Esophagus mucosa (tissue), 1 donor: ENCODE results near the gene KLHL7. TPM values are rescaled to one million over a fixed set of nuclear protein-coding genes. Genes with fewer than 3 reads are reported as not detected.
"Not testable (repeated sequence)": the region's sequence is repeated elsewhere in the genome, so short reads cannot be mapped to it uniquely, and the experiment has no call there.

ENCODE experiments used
- ATAC-seq: fragments of 200-7000 bp; cut with Tn5 transposase; one replicate; pipeline ENCODE4 v1.9.1; 2020
- total RNA-seq: library from RNA; stranded (reverse); gene quantifications from one replicate; pipeline ENCODE4 v1.2.4, GENCODE V29; 2023
- donor health status: DM: yes; HTN: yes; CAD: no.

Gene KLHL7
- total RNA-seq, 1 donor from 2014 or later: 18.1 TPM

GRCh38 chr7:23108995-23109394, 3.4 kb downstream of the KLHL7 start:
- ATAC-seq: no peak

GRCh38 chr7:23109470-23109869, 3.9 kb downstream of the KLHL7 start:
- ATAC-seq: no peak

GRCh38 chr7:23114896-23115295, 9.3 kb downstream of the KLHL7 start:
- no peak for ATAC-seq

- ATAC-seq: no peak
Measured at GRCh38 chr7:23115991-23116390, 10.4 kb downstream of the KLHL7 start.

- peak; percentile 73 for ATAC-seq
Measured at GRCh38 chr7:23117841-23118240, 12.3 kb downstream of the KLHL7 start.

- ATAC-seq: no peak
Measured at GRCh38 chr7:23120106-23120505, 14.5 kb downstream of the KLHL7 start.

GRCh38 chr7:23121165-23121564, 15.6 kb downstream of the KLHL7 start:
- no peak for ATAC-seq

- ATAC-seq: no peak
Measured at GRCh38 chr7:23123007-23123406, 17.4 kb downstream of the KLHL7 start.

- ATAC-seq: no peak
Measured at GRCh38 chr7:23123465-23123864, 17.9 kb downstream of the KLHL7 start.

- no peak for ATAC-seq
Measured at GRCh38 chr7:23129036-23129435, 23.5 kb downstream of the KLHL7 start.

- ATAC-seq: not testable (repeated sequence)
Measured at GRCh38 chr7:23131799-23132198, 26.2 kb downstream of the KLHL7 start.

- ATAC-seq: no peak
Measured at GRCh38 chr7:23133797-23134196, 28.2 kb downstream of the KLHL7 start.

- ATAC-seq: no peak
Measured at GRCh38 chr7:23135755-23136154, 30.2 kb downstream of the KLHL7 start.

GRCh38 chr7:23136216-23136615, 30.6 kb downstream of the KLHL7 start:
- no peak for ATAC-seq

GRCh38 chr7:23157679-23158078, 52.1 kb downstream of the KLHL7 start:
- no peak for ATAC-seq

- no peak for ATAC-seq
Measured at GRCh38 chr7:23158546-23158945, 53.0 kb downstream of the KLHL7 start.

GRCh38 chr7:23161482-23161881, 55.9 kb downstream of the KLHL7 start:
- ATAC-seq: no peak

- ATAC-seq: no peak
Measured at GRCh38 chr7:23164846-23165245, 59.3 kb downstream of the KLHL7 start.

- no peak for ATAC-seq
Measured at GRCh38 chr7:23165316-23165715, 59.7 kb downstream of the KLHL7 start.

- no peak for ATAC-seq
Measured at GRCh38 chr7:23167691-23168090, 62.1 kb downstream of the KLHL7 start.

GRCh38 chr7:23168111-23168885, 62.7 kb downstream of the KLHL7 start:
- no peak for ATAC-seq

GRCh38 chr7:23175938-23176337, 70.4 kb downstream of the KLHL7 start:
- ATAC-seq: no peak

GRCh38 chr7:23181684-23182553, 76.3 kb downstream of the KLHL7 start, which contains the start of gene NUP42:
Gene NUP42, plus strand, starts transcription at chr7:23182048. Its CDS starts 38 bp downstream, at chr7:23182086.
- peak; percentile 99 for ATAC-seq
